Measurements from ENCODE around the gene KLHL33.

The KLHL33 gene

DNA sequence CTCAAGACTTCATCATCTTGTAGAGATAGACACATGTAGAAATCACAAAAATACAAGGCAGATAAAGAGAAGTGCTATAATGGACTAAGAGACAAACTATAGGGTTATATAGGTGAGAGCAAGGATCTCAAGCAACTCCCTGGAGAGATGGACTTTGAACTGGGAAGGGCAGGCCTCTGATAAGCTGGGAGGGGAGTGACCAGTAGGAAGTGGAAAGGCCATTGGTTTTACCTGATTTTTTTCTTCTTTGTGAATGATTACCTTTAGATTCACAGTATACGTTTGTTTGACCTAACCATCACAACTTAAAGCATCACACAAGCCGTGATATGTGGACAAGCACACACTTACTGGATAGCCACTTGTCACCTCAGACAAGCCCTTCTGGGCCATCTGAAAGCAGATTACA, 17.5 kb downstream of the KLHL33 start:
- Histone ChIP-seq H3K4me3 (ENCODE audit: low read depth, low read length) (no peak overlapping the region), H3K36me3 (no peaks in the 10 kb centered on the region), H3K27me3 (no peaks in the 10 kb centered on the region), H3K9me3 (no peaks in the 10 kb centered on the region), H3K4me1 (no peaks in the 10 kb centered on the region)
- no peak for DNase-seq
- TF ChIP-seq CTCF (IDR thresholded peaks at IDR 0.05; ENCODE audit: low read depth, low read length): no peak

DNA sequence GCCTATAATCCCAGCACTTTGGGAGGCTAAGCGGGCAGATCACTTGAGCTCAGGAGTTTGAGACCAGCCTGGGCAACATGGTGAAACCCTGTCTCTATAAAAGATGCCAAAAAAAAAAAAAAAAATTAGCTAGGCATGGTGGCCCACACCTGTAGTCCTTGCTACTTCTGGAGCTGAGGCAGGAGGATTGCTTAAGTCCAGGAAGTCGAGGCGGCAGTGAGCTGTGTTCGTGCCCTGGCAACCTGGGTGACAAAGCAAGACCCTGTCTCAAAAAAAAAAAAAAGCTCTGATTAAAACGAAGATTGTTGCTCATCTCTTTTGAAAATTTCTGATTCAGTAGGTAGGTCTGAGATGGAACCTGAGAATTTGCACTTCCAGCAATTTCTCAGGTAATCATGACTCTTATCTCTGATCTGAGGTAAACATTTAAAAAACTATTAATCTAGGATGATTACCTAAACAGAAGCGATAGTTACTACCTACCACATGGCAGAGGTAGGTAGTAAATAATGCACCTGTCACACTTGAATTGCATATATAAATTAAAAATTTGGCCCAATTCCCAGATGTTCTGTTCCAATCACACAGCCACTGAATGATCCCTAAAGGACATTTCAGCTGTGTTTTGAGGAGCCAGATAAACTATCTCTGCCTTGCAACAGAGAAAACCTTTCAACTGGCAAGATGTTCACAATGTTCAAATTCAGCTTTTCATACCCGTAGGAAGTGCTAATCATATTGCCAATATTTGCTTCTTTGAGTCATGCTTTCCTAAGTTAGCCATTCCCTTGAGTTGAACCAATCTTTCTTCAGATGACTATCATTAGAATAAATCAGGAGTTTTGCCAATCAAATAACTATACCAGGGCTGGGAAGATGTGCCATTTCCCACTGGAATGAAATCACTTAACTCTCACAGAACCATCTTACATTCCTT, 18.4 kb downstream of the KLHL33 start:
- Histone ChIP-seq H3K9me3 (no peaks in the 10 kb centered on the region), H3K4me3 (ENCODE audit: low read depth, low read length) (no peak overlapping the region), H3K4me1 (no peaks in the 10 kb centered on the region), H3K27me3 (no peaks in the 10 kb centered on the region), H3K36me3 (no peaks in the 10 kb centered on the region)
- no peak for DNase-seq
- no peak for TF ChIP-seq CTCF (IDR thresholded peaks at IDR 0.05; ENCODE audit: low read depth, low read length)

DNA sequence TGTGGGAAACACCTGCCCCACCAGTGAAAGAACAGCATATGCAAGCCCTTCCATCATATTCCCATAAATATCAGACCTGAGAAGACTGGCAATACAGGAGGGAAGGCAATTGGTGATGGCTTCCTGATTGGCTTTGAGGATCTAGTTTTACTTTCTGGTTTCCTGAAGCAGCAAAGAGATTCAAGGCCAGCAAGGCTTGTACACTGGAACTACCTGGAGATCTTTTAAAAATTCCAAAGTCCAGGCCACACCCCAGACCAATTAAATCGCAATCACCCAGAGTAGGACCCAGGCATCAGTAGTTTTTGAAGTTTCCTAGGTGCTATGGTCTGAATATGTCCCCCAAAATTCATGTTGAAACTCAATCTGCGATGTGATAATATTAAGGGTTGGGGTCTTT, 19.7 kb downstream of the KLHL33 start:
- no peak overlapping the region for H3K4me3 ChIP-seq (ENCODE audit: low read depth, low read length)

GRCh38 chr14:20415782-20416206, 20.2 kb downstream of the KLHL33 start:
- no peak overlapping the region for H3K4me3 ChIP-seq (ENCODE audit: low read depth, low read length)
- TF ChIP-seq CTCF (IDR thresholded peaks at IDR 0.05; ENCODE audit: low read depth, low read length): peak; percentile 72
- H3K36me3 ChIP-seq: no peaks in the 10 kb centered on the region
- no peaks in the 10 kb centered on the region for H3K9me3 ChIP-seq
- H3K4me1 ChIP-seq: no peaks in the 10 kb centered on the region
- H3K27me3 ChIP-seq: no peaks in the 10 kb centered on the region; the same call in 1 of the 2 replicates
- DNase-seq: peak; percentile 27

More for the DNA sequence above, 19.7 kb downstream of the KLHL33 start:
- no peak for DNase-seq
- TF ChIP-seq CTCF (IDR thresholded peaks at IDR 0.05; ENCODE audit: low read depth, low read length): no peak
- Histone ChIP-seq H3K4me1 (no peaks in the 10 kb centered on the region), H3K9me3 (no peaks in the 10 kb centered on the region), H3K36me3 (no peaks in the 10 kb centered on the region), H3K27me3 (no peaks in the 10 kb centered on the region; the same call in 1 of the 2 replicates)

DNA sequence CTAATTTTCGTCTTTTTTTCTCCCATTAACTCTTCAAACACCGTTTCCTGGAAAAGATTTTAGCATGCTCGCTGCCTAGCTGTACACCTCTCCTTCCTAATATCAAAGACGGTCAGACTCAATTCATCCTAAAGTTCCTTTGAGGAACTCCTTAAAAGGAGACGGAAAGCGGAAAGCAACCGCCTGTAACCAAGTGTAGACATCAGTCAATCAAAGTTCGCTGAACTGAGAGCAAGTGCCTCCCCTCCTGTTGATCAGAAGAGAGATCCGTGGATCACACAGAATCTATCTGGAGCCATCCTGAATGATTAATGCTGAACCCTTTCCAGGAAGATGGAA, 22.3 kb downstream of the KLHL33 start:
- no peak for DNase-seq
- TF ChIP-seq CTCF (IDR thresholded peaks at IDR 0.05; ENCODE audit: low read depth, low read length): no peak
- H3K4me3 ChIP-seq (ENCODE audit: low read depth, low read length): peak overlapping the region; percentile 91
- H3K9me3 ChIP-seq: no peaks in the 10 kb centered on the region
- H3K4me1 ChIP-seq: no peaks in the 10 kb centered on the region
- H3K36me3 ChIP-seq: no peaks in the 10 kb centered on the region
- H3K27me3 ChIP-seq: no peaks in the 10 kb centered on the region; the same call in 1 of the 2 replicates

All from BE2C (cell line).